HG02852 (cell line): ENCODE results near the gene ALX3.
A peak's percentile ranks its signal among the peaks of the same experiment; 100 is the strongest.
"Not testable (repeated sequence)": the region's sequence is repeated elsewhere in the genome, so short reads cannot be mapped to it uniquely, and the experiment has no call there.

Experiments used
- ATAC-seq: cut with Tn5 transposase; IDR thresholded peaks from one replicate; pipeline ENCODE4 v1.9.1; 2021; ENCODE audit warnings: mild to moderate bottlenecking, moderate library complexity; ENCODE audit not compliant: unreplicated experiment

ALX3 gene

GRCh38 chr1:110089561-110090275 lies 19.2 kb upstream of the ALX3 start:
- ATAC-seq = no peak

DNA sequence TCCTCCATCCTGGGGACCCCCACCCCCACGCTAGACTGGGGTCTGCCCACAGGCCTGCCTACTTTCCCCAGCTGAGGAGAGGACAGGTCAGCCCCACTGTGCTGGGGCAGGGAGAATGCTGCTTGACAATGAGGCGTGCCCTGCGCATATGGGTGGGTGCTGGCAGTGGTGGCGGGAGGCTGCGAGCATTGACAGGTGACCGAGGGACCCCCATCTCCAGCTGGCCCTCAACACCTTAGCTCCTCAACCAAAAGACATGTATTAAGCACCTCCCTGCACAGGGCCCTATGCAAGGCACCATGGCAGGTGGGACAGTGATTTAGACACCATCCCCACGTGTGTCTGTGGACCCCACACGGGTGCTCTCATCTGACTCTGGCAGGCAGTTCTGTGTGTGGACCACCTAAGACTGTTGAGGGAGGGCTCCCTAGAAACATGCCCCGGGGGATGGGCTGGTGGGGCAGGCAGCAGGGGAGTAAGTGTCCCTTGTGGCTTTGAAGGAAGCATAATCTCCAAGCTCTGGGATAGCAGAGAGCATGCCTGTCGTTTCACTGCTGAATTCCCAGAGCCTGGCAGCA lies 18.4 kb upstream of the ALX3 start:
- ATAC-seq = no peak

DNA sequence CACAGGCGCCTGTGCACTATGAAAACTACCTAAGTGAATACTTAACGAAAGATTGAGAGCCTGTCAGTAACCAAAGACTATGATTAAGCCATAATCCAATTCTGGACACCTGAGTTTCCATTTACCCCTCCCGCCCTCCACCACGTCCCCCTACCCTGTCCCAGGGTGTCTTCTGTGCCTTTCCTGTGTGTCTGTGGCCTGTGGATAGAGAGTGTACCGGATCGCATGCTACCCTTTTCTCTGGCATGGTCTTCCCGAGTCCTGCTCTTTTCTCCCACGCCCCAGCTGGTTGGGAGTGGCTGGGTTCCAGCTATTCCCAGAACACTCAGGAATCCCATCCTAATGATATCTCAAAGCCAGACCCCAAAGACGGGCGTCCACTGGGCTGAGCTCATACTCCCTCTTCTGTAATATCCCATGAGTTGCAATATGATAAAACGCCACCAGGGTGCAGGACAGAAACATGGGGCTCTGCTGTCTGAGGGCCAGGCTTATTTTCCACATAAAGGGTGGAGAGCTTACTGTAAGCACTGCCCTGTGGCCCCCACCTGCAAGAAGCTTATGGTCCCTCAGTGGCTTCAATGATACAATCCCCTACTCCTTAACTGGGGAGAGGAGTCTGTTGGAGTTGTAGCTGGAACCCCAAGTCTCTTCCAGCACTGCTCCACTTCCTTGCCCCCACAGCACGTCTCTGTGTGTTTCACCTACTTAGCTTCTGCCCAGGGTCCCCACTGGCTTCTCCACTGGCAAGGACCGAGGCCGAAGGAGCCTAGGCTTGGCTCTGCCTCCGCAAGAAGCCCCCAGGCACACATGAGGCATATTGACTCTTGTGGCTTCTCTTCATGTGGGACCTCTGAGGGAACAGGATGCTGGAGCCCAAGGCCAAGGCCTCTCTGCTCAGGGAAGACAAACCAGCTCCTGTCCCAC lies 17.6 kb upstream of the ALX3 start:
- peak; percentile 54 for ATAC-seq

- ATAC-seq = no peak
These were observed 16.5 kb upstream of the ALX3 start for GRCh38 chr1:110086961-110087360.

DNA sequence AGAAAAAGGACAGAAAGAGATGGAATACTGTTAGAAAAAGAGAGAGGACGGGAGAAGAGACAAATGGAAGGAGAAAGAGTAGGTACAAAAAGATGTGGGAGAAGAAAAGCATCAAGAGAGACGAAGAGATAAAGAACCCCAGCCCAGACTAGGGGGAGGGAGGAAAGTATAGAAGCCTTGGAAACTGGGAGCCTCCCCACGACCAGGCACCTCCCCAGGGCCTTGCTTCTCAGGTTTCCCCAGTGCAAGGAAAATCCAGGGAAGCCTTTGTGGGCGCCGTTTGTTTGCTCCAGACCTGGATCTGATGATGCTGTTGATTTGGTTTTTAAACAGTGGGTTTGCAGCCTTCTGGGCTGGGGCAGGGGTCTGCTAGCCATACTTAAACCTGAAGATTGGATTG lies 15.2 kb upstream of the ALX3 start:
- no peak for ATAC-seq

- ATAC-seq = peak; percentile 41
These were observed 14.0 kb upstream of the ALX3 start for GRCh38 chr1:110084227-110085078.

DNA sequence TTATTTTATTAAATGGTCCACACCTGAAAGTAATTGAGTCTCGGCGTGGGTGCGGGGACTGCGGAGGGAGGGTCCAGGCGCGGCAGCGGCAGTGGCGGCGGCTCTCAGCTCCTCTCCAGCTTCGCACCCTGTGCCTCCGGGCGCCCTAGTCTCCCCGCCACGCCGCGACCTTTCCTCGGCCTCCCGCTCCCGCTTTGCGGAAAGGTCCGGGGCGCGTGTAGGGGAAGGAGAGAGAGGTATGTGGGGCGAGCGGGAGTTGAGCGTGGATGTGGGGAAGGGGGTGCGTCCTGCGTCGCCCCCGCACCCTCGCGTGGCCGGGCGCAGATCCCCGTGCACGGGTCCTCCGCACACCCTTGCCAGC lies 13.4 kb upstream of the ALX3 start:
- ATAC-seq = peak; percentile 3

DNA sequence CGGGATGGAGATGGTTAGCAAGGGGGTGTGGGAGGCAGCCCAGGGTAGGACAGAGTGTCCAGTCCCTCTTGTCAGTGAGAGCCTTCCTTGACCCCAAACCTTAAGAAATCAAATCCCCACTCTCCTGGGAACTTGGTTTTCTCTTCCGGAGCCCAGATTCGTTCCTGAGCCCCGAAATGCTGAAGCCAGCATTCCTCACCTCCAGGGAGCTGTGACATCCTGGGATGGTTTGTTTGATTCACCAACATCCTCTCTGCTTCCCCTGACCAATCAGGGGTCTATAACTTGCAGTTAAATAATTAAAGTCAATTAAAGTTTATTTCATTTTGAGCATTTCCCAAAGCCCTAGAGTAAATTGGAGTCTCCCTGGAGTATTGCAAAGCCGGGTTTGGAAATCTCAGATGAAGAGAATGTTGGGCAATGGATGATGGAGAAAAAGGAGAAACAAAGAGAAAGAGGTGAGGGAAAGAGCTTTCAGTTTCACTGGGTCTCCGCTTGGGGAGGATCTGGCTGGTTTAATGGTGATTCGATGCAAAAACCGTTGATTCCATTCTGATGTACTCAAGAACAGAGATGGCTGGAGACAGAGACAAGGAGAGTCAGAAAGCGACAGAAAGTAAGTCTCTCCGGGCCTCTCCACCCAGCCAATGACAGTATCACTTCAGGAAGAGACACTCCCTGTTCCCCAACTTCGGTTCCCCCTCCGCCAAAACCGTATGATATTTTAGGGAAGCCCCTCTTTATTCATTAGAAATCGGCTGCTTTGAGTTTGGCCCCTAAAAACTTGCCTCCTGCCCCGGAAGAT lies 12.8 kb upstream of the ALX3 start:
- ATAC-seq = no peak

DNA sequence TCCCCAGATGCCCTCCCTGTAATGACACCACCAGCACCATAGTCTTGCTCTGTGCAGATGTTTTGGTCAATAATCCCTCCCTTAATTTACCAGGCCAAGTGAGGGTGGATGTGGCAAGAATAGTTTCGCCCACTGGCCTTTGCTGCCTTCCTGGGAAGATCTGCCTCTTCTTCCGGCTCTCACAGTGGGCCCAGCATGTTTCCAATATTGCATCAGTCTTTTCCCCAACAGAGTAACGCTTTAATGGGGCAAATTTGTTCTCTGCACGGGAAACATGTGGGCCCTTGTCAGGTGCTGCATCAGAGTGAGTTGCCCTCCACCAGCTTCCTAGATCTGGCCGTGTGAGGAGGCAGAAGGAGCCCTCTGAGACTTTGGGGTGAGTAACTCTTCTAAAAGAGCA lies 12.0 kb upstream of the ALX3 start:
- no peak for ATAC-seq

DNA sequence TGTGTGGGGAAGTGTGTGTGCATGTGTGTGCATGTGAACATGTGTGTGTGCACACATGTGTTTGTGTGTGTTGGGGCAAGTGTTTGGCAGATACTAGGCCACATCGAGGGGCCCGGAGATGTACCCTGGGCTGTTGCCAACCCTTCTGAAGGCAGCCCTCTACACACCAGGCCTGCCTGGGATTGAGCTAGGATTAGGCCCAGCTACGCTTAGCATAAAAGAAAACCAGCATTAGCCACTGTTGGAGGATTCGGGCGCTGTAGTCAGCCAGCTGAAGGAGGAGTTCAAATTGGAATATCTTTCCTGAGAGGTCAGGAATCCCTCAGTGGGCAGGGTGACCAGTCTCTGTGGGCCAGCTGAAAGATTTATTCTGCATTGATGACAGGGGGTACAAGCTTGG lies 10.6 kb upstream of the ALX3 start:
- ATAC-seq = no peak

- not testable (repeated sequence) for ATAC-seq
These were observed 9.5 kb upstream of the ALX3 start for GRCh38 chr1:110079995-110080394.

DNA sequence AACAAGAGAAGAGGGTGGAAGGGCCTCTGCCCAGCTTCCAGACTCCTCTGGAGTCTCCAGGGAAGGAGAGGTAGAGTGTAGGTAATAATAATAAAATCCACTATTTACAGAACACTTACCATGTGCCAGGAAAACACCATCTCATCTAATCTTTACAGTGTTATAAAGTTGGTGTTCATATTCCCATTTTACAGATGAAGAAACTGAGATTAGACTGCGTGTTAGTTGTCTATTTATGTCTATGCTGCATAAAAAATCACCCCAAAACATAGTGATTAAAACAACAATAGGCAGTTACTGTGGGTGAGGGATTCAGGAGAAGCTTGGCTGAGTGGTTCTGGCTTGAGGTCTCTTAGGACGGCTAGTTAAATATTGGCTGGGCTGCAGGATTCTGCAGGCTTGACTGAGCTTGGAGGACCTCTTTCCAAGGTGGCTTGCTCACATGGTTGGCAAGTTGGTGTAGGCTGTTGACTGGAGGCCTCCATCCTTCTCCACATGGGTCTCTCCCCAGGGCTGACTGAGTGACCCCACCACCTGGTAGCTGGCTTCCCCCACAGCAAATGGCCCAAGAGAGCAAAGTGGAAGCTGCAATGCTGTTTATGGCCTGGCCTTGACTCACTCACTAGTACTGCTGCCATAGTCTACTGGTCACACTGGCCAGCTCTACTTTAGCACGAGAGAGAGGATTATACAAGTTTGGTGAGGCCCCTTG lies 6.5 kb upstream of the ALX3 start:
- ATAC-seq = no peak

- no peak for ATAC-seq
These were observed 3.7 kb upstream of the ALX3 start for GRCh38 chr1:110074166-110074565.

- ATAC-seq = no peak
These were observed 196 bp downstream of the ALX3 start for GRCh38 chr1:110070282-110070669.

- no peak for ATAC-seq
These were observed 829 bp downstream of the ALX3 start for GRCh38 chr1:110069404-110070281.

GRCh38 chr1:110068646-110069403 lies 1.6 kb downstream of the ALX3 start:
- ATAC-seq = no peak

- no peak for ATAC-seq
These were observed 2.4 kb downstream of the ALX3 start for GRCh38 chr1:110067893-110068645.
